Measurements from ENCODE around the gene RHBDF2. TPM values are rescaled to one million over a fixed set of nuclear protein-coding genes. Genes with fewer than 3 reads are reported as not detected.

RHBDF2 gene
- total RNA-seq, 1 donor from 2014 or later: 0.79 TPM

DNA sequence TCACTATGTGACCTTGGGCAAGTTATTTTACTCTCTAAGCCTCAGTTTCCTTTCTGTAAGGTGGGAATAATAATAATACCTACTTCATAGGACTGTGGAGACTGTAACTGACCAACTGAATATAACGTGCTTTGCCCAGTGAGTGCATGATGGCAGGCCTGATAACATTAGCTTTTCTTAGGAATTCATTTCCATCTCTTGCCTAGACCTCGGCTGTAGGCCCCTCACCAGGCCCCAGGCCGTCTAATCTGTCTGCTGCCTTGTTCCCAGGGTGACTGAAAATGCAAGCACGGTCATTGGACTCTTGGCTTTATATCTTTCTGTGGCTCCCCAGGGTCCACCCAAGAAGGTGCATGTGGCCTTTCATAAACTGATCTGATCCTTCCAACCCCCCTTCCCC lies 41.5 kb downstream of the RHBDF2 start:
- Mint-ChIP-seq H3K9me3 (no peaks in the 10 kb centered on the region), H3K4me3 (no peak overlapping the region), H3K27me3 (ENCODE audit: insufficient read depth, low read depth) (peaks cover 2% of the 10 kb centered on the region), H3K27ac (no peak overlapping the region), H3K36me3 (no peaks in the 10 kb centered on the region), H3K4me1 (peaks cover 12% of the 10 kb centered on the region)
- Histone ChIP-seq H3K27me3 (no peaks in the 10 kb centered on the region), H3K79me2 (ENCODE audit: low read depth) (no peaks in the 10 kb centered on the region), H3K9ac (no peak overlapping the region), H4K20me1 (ENCODE audit: low read depth) (no peaks in the 10 kb centered on the region), H3K4me2 (no peak overlapping the region), H3K36me3 (no peaks in the 10 kb centered on the region), H3K27ac (no peak overlapping the region), H3K4me1 (no peaks in the 10 kb centered on the region), H3K4me3 (no peak overlapping the region), H3F3A (ENCODE audit: low read depth) (peaks cover 5% of the 10 kb centered on the region), H3K9me3 (ENCODE audit: low read depth) (no peaks in the 10 kb centered on the region), H2AFZ (replicated peaks) (no peak overlapping the region)
- TF ChIP-seq EZH2phosphoT487 (IDR thresholded peaks at IDR 0.05) (no peak), EZH2 (IDR thresholded peaks at IDR 0.05) (no peak), CTCF (IDR thresholded peaks at IDR 0.05) (no peak)
- DNase-seq (ENCODE audit: low spot score): no peak

- Histone ChIP-seq H3K36me3 (no peaks in the 10 kb centered on the region), H3K27me3 (no peaks in the 10 kb centered on the region), H3K27ac (no peak overlapping the region), H2AFZ (replicated peaks) (peak overlapping the region; percentile 44), H3K4me2 (no peak overlapping the region), H4K20me1 (ENCODE audit: low read depth) (no peaks in the 10 kb centered on the region), H3K4me3 (no peak overlapping the region), H3K9ac (no peak overlapping the region), H3K4me1 (no peaks in the 10 kb centered on the region), H3F3A (ENCODE audit: low read depth) (peaks cover 5% of the 10 kb centered on the region), H3K79me2 (ENCODE audit: low read depth) (no peaks in the 10 kb centered on the region), H3K9me3 (ENCODE audit: low read depth) (no peaks in the 10 kb centered on the region)
- H3K9me3 Mint-ChIP-seq: no peaks in the 10 kb centered on the region
- no peak overlapping the region for H3K4me3 Mint-ChIP-seq
- H3K36me3 Mint-ChIP-seq: no peaks in the 10 kb centered on the region
- H3K4me1 Mint-ChIP-seq: peaks cover 12% of the 10 kb centered on the region
- TF ChIP-seq CTCF (IDR thresholded peaks at IDR 0.05) (peak; percentile 57), EZH2 (IDR thresholded peaks at IDR 0.05) (no peak), EZH2phosphoT487 (IDR thresholded peaks at IDR 0.05) (no peak)
- H3K27me3 Mint-ChIP-seq (ENCODE audit: insufficient read depth, low read depth): peaks cover 2% of the 10 kb centered on the region
- DNase-seq (ENCODE audit: low spot score): peak; percentile 82
- H3K27ac Mint-ChIP-seq: no peak overlapping the region
These were observed 42.4 kb downstream of the RHBDF2 start for GRCh38 chr17:76458580-76459490.

GRCh38 chr17:76453431-76453743 lies 47.8 kb downstream of the RHBDF2 start:
- DNase-seq (ENCODE audit: low spot score): no peak
- no peak overlapping the region for H3K27ac ChIP-seq
- peaks cover 40% of the 10 kb centered on the region for H4K20me1 ChIP-seq (ENCODE audit: low read depth)
- Mint-ChIP-seq H3K27ac (no peak overlapping the region), H3K27me3 (ENCODE audit: insufficient read depth, low read depth) (peaks cover 8% of the 10 kb centered on the region), H3K4me3 (peak overlapping the region; percentile 83), H3K36me3 (peaks cover 10% of the 10 kb centered on the region), H3K9me3 (no peaks in the 10 kb centered on the region), H3K4me1 (peaks cover 32% of the 10 kb centered on the region)
- no peaks in the 10 kb centered on the region for H3K36me3 ChIP-seq
- peak overlapping the region; percentile 98 for H3K4me3 ChIP-seq
- H3F3A ChIP-seq (ENCODE audit: low read depth): peaks cover 9% of the 10 kb centered on the region
- H3K9ac ChIP-seq: no peak overlapping the region
- H3K79me2 ChIP-seq (ENCODE audit: low read depth): peaks cover 45% of the 10 kb centered on the region
- no peak overlapping the region for H2AFZ ChIP-seq (replicated peaks)
- H3K4me1 ChIP-seq: peaks cover 11% of the 10 kb centered on the region
- no peaks in the 10 kb centered on the region for H3K27me3 ChIP-seq
- no peaks in the 10 kb centered on the region for H3K9me3 ChIP-seq (ENCODE audit: low read depth)
- H3K4me2 ChIP-seq: no peak overlapping the region
- TF ChIP-seq EZH2 (IDR thresholded peaks at IDR 0.05) (no peak), CTCF (IDR thresholded peaks at IDR 0.05) (no peak), EZH2phosphoT487 (IDR thresholded peaks at IDR 0.05) (no peak)

Measured in neural progenitor cell (in vitro differentiated cells).